GM12891 (cell line): Measurements from ENCODE around the gene GPAT3.

ENCODE experiments used
- POLR2A ChIP-seq: IDR thresholded peaks from 2 replicates; pipeline ENCODE4 v1.6.1; 2011; ENCODE audit warnings: low read depth, low read length, control low read depth
- POLR2AphosphoS5 ChIP-seq: IDR thresholded peaks from 2 replicates; pipeline ENCODE4 v1.6.1; 2011; ENCODE audit warnings: low read depth, low read length, control low read depth
- SPI1 ChIP-seq: IDR thresholded peaks from 2 replicates; pipeline ENCODE4 v1.6.1; 2011; ENCODE audit warnings: low read depth, low read length, control low read depth
- TAF1 ChIP-seq: IDR thresholded peaks from 2 replicates; pipeline ENCODE4 v1.6.1; 2011; ENCODE audit warnings: low read depth, low read length, control low read depth

DNA sequence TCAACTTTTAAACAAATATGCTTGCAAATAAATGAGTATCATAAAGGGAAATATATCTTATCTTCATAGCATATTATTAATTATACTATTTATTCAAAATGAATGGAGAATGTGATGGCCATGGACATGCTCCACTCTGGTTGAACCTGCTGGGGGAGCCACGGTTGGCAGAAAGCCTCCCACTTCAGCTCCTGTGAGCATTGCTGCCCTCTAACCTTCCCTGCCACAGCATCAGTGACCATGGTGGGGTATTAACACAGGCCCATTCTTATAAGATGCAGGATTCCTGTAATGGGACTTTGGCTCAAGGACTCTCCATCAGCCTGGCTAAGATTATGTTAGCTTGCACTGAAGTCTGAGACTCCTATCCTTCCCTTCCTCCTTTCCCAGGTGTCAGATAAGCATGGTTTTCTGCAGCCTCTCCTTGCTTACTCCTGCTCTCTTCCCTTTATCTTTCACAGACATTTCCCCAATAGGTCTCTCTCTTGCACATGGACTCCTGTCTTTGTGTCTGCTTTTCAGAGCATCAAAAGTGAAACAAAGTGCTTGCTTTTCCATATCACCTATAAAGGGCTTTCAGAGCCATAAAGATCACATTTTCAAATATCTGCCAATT, 46.1 kb upstream of the GPAT3 start:
- TF ChIP-seq POLR2A (no peak), POLR2AphosphoS5 (no peak), TAF1 (no peak), SPI1 (no peak)
